Measurements from ENCODE around the gene ENTPD2.

ENTPD2 gene

GRCh38 chr9:137067860-137068538, 14.1 kb upstream of the ENTPD2 start (continued):
- peak; percentile 61; the same call in 1 of the 2 replicates for TF ChIP-seq HIC1 (tag by site-specific recombination; IDR thresholded peaks at IDR 0.05)
- no peak for TF ChIP-seq WT1 (tag by site-specific recombination; IDR thresholded peaks at IDR 0.05)
- TF ChIP-seq ZNF2 (tag by site-specific recombination; IDR thresholded peaks at IDR 0.05), result peak; percentile 61; the same call in 1 of the 2 replicates
- no peak for TF ChIP-seq SP3 (tag by site-specific recombination; IDR thresholded peaks at IDR 0.05)
- no peak for TF ChIP-seq ZNF629 (tag by site-specific recombination; IDR thresholded peaks at IDR 0.05)
- TF ChIP-seq ZBTB11 (tag by site-specific recombination; conservative IDR thresholded peaks at IDR 0.05; ENCODE audit: low read depth), result 0 out of 2 replicates have a peak, but pooled peaks have one; percentile 23
- no peak for TF ChIP-seq ZNF639 (tag by site-specific recombination; IDR thresholded peaks at IDR 0.05)
- TF ChIP-seq KLF1 (tag by site-specific recombination; IDR thresholded peaks at IDR 0.05), result 0 out of 2 replicates have a peak, but pooled peaks have one; percentile 9
- peak; percentile 47; the same call in 1 of the 2 replicates for TF ChIP-seq KLF10 (tag by site-specific recombination; IDR thresholded peaks at IDR 0.05)
- TF ChIP-seq ZNF610 (tag by site-specific recombination; IDR thresholded peaks at IDR 0.05; ENCODE audit: borderline replicate concordance), result no peak
- no peak for TF ChIP-seq SALL2 (tag by site-specific recombination; IDR thresholded peaks at IDR 0.05; ENCODE audit: borderline replicate concordance)
- TF ChIP-seq ZNF692 (tag by site-specific recombination; IDR thresholded peaks at IDR 0.05), result peak; percentile 46; the same call in 1 of the 2 replicates
- TF ChIP-seq KLF9 (tag by site-specific recombination; IDR thresholded peaks at IDR 0.05; ENCODE audit: low read depth), result peak; percentile 55; the same call in 1 of the 2 replicates
- TF ChIP-seq ZNF324 (tag by site-specific recombination; IDR thresholded peaks at IDR 0.05), result 0 out of 2 replicates have a peak, but pooled peaks have one; percentile 32
- TF ChIP-seq ZXDB (tag by site-specific recombination; IDR thresholded peaks at IDR 0.05), result 0 out of 2 replicates have a peak, but pooled peaks have one; percentile 23
- TF ChIP-seq ZNF157 (tag by site-specific recombination; IDR thresholded peaks at IDR 0.05), result no peak
- no peak for TF ChIP-seq ZNF449 (tag by site-specific recombination; IDR thresholded peaks at IDR 0.05)
- TF ChIP-seq CTCF (tag by site-specific recombination; IDR thresholded peaks at IDR 0.05), result peak; percentile 62
- no peak for TF ChIP-seq ZNF132 (tag by site-specific recombination; IDR thresholded peaks at IDR 0.05; ENCODE audit: borderline replicate concordance)
- TF ChIP-seq MEIS1 (CRISPR knock-in tag; IDR thresholded peaks at IDR 0.05; ENCODE audit: borderline replicate concordance), result no peak
- peak; percentile 42; the same call in 1 of the 2 replicates for TF ChIP-seq ZNF335 (tag by site-specific recombination; conservative IDR thresholded peaks at IDR 0.05)
- peak; percentile 13; the same call in 1 of the 2 replicates for TF ChIP-seq ZNF654 (tag by site-specific recombination; IDR thresholded peaks at IDR 0.05; ENCODE audit: low read depth)
- TF ChIP-seq ZNF792 (tag by site-specific recombination; IDR thresholded peaks at IDR 0.05), result no peak
- no peak for TF ChIP-seq ZNF473 (tag by site-specific recombination; IDR thresholded peaks at IDR 0.05)
- TF ChIP-seq ZBTB48 (tag by site-specific recombination; IDR thresholded peaks at IDR 0.05), result no peak
- TF ChIP-seq ZBTB8A (tag by site-specific recombination; IDR thresholded peaks at IDR 0.05), result peak; percentile 25; the same call in 1 of the 2 replicates
